Activated naive CD4-positive, alpha-beta T cell treated with anti-CD3 and anti-CD28 coated beads for 36 hours (primary cell): ENCODE data around the gene XRN1. TPM values are rescaled to one million over a fixed set of nuclear protein-coding genes. Genes with fewer than 3 reads are reported as not detected.

ENCODE experiments used
- CTCF ChIA-PET: fragments of 350-600 bp; sonication (Branson Sonifier 250); formaldehyde crosslinking; loops from one replicate; lab custom pipeline; 2021; ENCODE audit warnings: antibody characterized with exemption; lab: Charles Lee
- DNase-seq: peaks from one replicate; pipeline ENCODE4 v3.0.0-alpha.2; 2020
- H3K27ac Mint-ChIP-seq: one replicate; pipeline ENCODE4 v1.8.0; 2021; ENCODE audit warnings: mild to moderate bottlenecking, mixed read lengths
- H3K27me3 Mint-ChIP-seq: one replicate; pipeline ENCODE4 v1.8.0; 2021; ENCODE audit warnings: low read depth, mixed read lengths
- H3K36me3 Mint-ChIP-seq: one replicate; pipeline ENCODE4 v1.8.0; 2021; ENCODE audit warnings: low read depth, mixed read lengths
- H3K4me1 Mint-ChIP-seq: one replicate; pipeline ENCODE4 v1.8.0; 2021; ENCODE audit warnings: low read depth, mixed read lengths
- H3K4me3 Mint-ChIP-seq: one replicate; pipeline ENCODE4 v1.8.0; 2021; ENCODE audit warnings: mild to moderate bottlenecking, moderate library complexity, mixed read lengths
- H3K9me3 Mint-ChIP-seq: one replicate; pipeline ENCODE4 v1.8.0; 2021; ENCODE audit warnings: mixed read lengths
- intact Hi-C: fragments of 100-400 bp; cut with micrococcal nuclease; formaldehyde crosslinking; loops from one replicate; pipeline ENCODE4 v1.15.1; 2023
- total RNA-seq, 2 experiments: library from RNA; stranded (reverse); gene quantifications; one replicate each; pipeline ENCODE4 v1.2.3, GENCODE V29; 2021

The XRN1 gene, protein sequence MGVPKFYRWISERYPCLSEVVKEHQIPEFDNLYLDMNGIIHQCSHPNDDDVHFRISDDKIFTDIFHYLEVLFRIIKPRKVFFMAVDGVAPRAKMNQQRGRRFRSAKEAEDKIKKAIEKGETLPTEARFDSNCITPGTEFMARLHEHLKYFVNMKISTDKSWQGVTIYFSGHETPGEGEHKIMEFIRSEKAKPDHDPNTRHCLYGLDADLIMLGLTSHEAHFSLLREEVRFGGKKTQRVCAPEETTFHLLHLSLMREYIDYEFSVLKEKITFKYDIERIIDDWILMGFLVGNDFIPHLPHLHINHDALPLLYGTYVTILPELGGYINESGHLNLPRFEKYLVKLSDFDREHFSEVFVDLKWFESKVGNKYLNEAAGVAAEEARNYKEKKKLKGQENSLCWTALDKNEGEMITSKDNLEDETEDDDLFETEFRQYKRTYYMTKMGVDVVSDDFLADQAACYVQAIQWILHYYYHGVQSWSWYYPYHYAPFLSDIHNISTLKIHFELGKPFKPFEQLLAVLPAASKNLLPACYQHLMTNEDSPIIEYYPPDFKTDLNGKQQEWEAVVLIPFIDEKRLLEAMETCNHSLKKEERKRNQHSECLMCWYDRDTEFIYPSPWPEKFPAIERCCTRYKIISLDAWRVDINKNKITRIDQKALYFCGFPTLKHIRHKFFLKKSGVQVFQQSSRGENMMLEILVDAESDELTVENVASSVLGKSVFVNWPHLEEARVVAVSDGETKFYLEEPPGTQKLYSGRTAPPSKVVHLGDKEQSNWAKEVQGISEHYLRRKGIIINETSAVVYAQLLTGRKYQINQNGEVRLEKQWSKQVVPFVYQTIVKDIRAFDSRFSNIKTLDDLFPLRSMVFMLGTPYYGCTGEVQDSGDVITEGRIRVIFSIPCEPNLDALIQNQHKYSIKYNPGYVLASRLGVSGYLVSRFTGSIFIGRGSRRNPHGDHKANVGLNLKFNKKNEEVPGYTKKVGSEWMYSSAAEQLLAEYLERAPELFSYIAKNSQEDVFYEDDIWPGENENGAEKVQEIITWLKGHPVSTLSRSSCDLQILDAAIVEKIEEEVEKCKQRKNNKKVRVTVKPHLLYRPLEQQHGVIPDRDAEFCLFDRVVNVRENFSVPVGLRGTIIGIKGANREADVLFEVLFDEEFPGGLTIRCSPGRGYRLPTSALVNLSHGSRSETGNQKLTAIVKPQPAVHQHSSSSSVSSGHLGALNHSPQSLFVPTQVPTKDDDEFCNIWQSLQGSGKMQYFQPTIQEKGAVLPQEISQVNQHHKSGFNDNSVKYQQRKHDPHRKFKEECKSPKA (N-terminal part only)
- total RNA-seq = 10 to 100 TPM; 63.9 to 64.5 TPM

DNA sequence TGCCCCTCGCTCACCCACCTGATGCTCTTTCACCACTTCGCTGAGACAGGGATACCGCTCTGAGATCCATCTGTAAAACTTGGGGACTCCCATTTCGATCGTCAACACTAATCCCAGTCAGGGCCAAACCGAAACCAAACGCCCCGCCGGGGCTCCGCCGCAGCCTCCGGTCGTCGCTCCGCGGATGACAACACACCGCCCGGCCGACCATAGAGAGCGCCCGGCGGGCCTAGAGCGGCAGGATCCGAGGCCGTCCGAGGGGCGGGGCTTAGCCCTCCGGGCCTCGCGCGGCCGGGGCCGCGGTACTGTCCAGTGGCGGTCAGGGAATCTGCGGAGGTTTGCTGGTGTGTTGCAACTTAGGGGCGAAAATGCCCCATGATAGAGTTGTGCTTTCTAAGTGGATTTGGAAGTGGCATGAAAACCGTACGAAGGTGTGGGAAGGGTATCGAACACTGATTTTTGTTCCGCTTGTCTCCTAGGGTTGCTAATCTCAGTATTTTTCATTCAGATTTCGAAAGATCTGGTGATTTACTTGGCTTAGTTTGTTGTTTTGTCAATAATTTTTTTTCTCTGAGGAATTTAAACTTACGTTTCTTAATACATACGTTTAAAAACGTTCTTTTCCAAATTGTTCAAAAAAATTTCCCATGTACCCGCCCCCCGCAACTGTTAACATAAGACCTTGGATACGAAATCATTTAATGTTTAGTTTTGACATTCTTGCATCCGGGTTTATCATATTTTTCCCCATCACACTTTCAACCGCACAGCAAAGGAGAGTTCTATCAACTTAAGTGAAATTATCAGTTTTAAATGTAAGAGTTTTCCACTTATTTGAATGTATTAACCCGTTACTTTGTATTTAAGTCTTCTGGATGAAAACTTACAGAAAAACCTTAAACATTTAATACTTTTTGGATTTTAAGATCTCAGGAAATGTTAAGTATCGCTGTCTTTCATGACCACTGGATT is at the start of gene XRN1:
Gene XRN1 (minus strand): TSS at position 186 of the 972 bp plus-strand sequence. CDS start 93 bp downstream, at position 93.
- Mint-ChIP-seq H3K9me3 (no peaks in the 10 kb centered on the region), H3K27ac (peak within 1 kb of the TSS; percentile 100)

DNA sequence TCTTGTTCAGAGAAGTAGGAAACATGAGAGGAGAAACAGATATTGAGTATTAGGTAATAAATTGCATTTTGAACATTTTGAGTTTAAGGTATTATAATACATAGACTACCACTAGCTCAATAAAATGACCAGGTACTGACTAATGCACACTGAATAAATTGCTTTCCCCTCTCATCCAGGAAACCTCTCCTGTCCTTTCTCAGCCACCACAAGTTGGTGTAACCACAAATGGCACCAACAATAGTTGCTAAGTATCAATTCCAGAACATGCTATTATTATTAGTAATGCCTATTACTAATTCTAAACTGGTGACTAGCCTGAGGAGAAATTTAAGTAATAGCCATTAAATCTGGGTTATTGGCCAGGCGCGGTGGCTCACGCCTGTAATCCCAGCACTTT is 47.3 kb upstream of the XRN1 start:
- CTCF ChIA-PET = no interaction called here
- H3K4me1 Mint-ChIP-seq = peaks cover 23% of the 10 kb centered on the region
- intact Hi-C loops = loop anchor here (5.0 kb wide), 1 partner anchor 507 kb away; the partner anchor contains the start of gene U2SURP
- H3K27ac Mint-ChIP-seq = no peak overlapping the region
- no peaks in the 10 kb centered on the region for H3K27me3 Mint-ChIP-seq
- no peak overlapping the region for H3K4me3 Mint-ChIP-seq
- peaks cover 57% of the 10 kb centered on the region for H3K36me3 Mint-ChIP-seq
- no peaks in the 10 kb centered on the region for H3K9me3 Mint-ChIP-seq
- no peak for DNase-seq

More for the DNA sequence above, at the start of gene XRN1:
- peak; percentile 97 for DNase-seq
- peaks cover 28% of the 10 kb centered on the region for H3K36me3 Mint-ChIP-seq
- H3K27me3 Mint-ChIP-seq = no peaks in the 10 kb centered on the region
- intact Hi-C loops = loop anchor here (1.0 to 10.0 kb wide), 14 partner anchors 17 to 1525 kb away; partner anchors contain the start of genes ATP1B3, GK5, RNF7 and SLC25A36
- H3K4me1 Mint-ChIP-seq = peaks cover 27% of the 10 kb centered on the region
- CTCF ChIA-PET = interaction anchor here (0.9 kb wide), 1 partner anchor 50 kb away, joined by 3 read pairs; no protein-coding TSS in a partner anchor
- peak within 1 kb of the TSS; percentile 98 for H3K4me3 Mint-ChIP-seq

DNA sequence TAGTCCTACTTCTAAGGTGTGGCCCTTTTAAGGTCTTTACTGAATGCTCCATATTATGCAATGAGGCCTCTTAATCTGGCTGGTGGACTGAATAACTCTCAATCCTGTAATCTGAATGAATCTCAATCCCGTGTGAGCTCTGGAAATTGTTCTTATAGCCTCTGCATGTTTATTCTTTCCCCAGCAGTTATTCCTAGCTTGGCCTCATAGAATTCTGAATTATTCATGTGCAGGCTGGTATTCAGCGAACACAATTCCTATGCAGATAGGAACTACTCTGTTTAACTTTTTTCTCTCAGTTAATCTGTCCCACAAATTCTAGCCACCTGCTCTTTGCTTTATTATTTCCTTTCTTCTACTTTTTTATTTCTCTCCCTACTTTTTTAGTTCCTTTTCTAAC is 44.3 kb upstream of the XRN1 start:
- peaks cover 66% of the 10 kb centered on the region for H3K36me3 Mint-ChIP-seq
- no peak overlapping the region for H3K27ac Mint-ChIP-seq
- H3K4me3 Mint-ChIP-seq = no peak overlapping the region

DNA sequence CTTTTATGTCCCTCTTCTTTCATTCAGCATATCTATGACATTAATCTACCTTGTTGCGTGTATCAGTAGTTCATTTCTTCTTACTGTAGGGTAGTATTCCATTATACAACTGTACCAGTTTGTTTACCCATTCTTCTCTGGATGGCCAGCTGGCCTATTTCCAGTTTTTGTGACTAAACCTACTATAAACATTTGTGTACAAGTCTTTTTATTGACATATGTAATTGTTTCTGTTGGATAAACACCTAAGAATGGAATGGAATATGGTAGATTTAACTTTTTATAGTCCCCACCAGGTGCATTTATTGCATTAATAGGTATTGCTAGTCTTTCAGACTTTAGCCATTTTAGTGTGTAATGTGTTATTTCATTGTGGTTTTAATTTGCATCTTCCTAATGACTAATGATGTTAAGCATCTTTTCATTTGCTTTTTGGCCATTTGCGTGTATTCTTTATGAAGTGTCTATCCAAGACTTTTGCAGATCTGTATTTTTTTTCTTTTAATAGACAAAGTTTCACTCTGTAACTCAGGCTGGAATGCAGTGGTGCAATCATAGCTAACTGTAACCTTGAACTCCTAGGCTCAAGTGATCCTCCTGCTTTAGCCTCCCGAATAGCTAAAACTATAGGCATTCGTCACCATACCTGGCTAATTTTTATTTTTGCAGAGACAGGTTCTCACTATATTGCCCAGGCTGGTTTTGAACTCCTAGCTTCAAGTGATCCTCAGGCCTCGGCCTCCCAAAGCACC is 41.9 kb upstream of the XRN1 start:
- Mint-ChIP-seq H3K4me3 (no peak overlapping the region), H3K9me3 (no peaks in the 10 kb centered on the region), H3K4me1 (peaks cover 9% of the 10 kb centered on the region), H3K27ac (no peak overlapping the region), H3K36me3 (peaks cover 67% of the 10 kb centered on the region), H3K27me3 (no peaks in the 10 kb centered on the region)
- no peak for DNase-seq
- intact Hi-C loops = loop anchor here (5.0 kb wide), 1 partner anchor 33 kb away; no protein-coding TSS in a partner anchor
- CTCF ChIA-PET = interaction anchor here (0.6 kb wide), 1 partner anchor 1124 kb away, joined by 4 read pairs; no protein-coding TSS in a partner anchor

More for the DNA sequence above, 44.3 kb upstream of the XRN1 start:
- intact Hi-C loops = no loop called here
- Mint-ChIP-seq H3K4me1 (peaks cover 4% of the 10 kb centered on the region), H3K9me3 (no peaks in the 10 kb centered on the region), H3K27me3 (no peaks in the 10 kb centered on the region)
- CTCF ChIA-PET = no interaction called here
- no peak for DNase-seq

DNA sequence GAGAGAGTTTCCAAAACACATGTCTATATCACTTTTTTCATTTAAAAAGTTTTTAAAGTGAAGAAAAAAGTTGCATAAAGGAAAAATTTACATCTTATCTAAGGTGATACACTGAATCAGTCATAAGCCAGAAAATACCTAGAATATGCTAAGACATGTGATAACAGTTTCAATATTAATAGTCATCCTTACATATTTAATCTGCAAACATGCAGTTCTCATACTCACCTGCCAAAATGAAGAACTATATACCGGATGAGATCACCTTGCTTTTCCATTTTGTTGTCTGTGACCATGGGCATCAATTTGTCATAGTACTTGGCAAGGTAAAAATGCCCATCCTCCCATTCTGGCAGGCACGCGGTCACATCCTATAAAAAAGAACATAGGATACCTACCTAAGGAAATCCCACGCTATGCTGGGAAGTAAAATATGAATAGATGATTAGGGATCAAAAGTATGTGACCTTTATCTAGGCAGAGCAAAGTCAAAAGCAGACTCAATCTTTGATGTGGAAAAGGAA is 37.1 kb upstream of the XRN1 start:
- peaks cover 15% of the 10 kb centered on the region for H3K4me1 Mint-ChIP-seq
- intact Hi-C loops = loop anchor here (1.0 to 5.0 kb wide), 2 partner anchors 13 to 37 kb away; no protein-coding TSS in a partner anchor
- H3K9me3 Mint-ChIP-seq = peaks cover 3% of the 10 kb centered on the region
- H3K27ac Mint-ChIP-seq = peak overlapping the region; percentile 75
- H3K4me3 Mint-ChIP-seq = no peak overlapping the region
- peaks cover 71% of the 10 kb centered on the region for H3K36me3 Mint-ChIP-seq
- no peak for DNase-seq
- CTCF ChIA-PET = no interaction called here
- no peaks in the 10 kb centered on the region for H3K27me3 Mint-ChIP-seq

DNA sequence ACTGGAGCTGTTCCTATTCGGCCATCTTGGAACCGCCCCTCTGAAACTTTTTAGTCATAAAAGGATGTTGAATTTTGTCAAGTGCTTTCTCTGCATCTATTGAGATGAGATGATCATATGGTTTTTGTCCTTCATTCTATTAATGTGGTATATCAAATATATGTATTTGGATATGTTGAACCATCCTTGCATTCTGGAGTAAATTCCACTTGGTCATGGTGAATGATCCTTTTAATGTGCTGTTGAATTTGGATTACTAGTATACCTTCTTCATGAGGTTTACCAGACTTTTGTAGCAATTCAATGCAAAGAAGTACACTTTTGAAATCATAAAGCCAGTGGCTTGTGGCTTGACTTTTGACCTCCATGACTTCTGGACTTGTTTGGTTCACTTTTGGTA is 33.4 kb upstream of the XRN1 start:
- intact Hi-C loops = no loop called here
- no peak for DNase-seq
- Mint-ChIP-seq H3K4me3 (no peak overlapping the region), H3K9me3 (peaks cover 11% of the 10 kb centered on the region), H3K36me3 (peaks cover 59% of the 10 kb centered on the region), H3K27ac (no peak overlapping the region), H3K27me3 (no peaks in the 10 kb centered on the region), H3K4me1 (peaks cover 15% of the 10 kb centered on the region)
- CTCF ChIA-PET = interaction anchor here (1.6 kb wide), 1 partner anchor 10 kb away, joined by 4 read pairs; no protein-coding TSS in a partner anchor

DNA sequence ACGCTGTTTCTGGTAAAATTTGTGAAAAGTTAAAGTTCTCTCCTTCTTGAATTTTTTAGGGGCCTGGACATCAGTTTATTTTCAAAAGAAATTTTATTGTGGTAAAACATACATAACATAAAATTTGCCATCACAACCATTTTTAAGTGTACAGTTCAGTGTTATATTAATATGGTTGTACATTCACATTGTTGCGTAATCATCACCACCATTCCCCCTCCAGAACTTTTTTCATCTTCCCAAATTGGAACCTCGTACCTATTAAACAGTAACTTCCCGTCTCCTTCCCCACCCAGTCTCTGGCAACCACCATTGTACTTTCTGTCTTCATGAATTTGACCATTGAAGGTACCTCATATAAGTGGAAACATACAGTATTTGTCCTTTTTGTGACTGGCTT is 23.0 kb upstream of the XRN1 start:
- CTCF ChIA-PET = no interaction called here
- no peaks in the 10 kb centered on the region for H3K27me3 Mint-ChIP-seq
- H3K4me3 Mint-ChIP-seq = no peak overlapping the region
- peaks cover 2% of the 10 kb centered on the region for H3K9me3 Mint-ChIP-seq
- peaks cover 25% of the 10 kb centered on the region for H3K36me3 Mint-ChIP-seq
- no peak for DNase-seq
- no peaks in the 10 kb centered on the region for H3K4me1 Mint-ChIP-seq
- H3K27ac Mint-ChIP-seq = no peak overlapping the region
- intact Hi-C loops = no loop called here

DNA sequence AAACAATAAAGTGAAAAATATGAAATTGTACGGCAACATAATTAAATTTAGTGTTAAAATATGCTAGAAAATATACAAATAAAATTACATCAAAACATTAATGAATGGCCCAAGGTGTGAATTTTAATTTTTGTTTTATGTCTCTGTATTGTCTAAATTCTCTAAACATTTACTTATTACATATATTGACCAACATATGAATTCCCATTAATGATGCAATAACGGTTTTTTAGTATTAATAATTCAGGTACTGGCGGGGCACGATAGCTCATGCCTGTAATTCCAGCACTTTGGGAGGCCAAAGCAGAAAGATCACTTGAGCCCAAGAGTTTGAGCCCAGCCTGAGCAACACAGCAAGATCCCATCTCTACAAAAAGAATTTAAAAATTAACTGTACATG is 20.6 kb upstream of the XRN1 start:
- peaks cover under 1% of the 10 kb centered on the region for H3K9me3 Mint-ChIP-seq
- H3K4me1 Mint-ChIP-seq = no peaks in the 10 kb centered on the region
- H3K27ac Mint-ChIP-seq = no peak overlapping the region
- H3K4me3 Mint-ChIP-seq = no peak overlapping the region
- intact Hi-C loops = no loop called here
- peaks cover 19% of the 10 kb centered on the region for H3K36me3 Mint-ChIP-seq
- CTCF ChIA-PET = no interaction called here
- H3K27me3 Mint-ChIP-seq = no peaks in the 10 kb centered on the region
- DNase-seq = no peak

DNA sequence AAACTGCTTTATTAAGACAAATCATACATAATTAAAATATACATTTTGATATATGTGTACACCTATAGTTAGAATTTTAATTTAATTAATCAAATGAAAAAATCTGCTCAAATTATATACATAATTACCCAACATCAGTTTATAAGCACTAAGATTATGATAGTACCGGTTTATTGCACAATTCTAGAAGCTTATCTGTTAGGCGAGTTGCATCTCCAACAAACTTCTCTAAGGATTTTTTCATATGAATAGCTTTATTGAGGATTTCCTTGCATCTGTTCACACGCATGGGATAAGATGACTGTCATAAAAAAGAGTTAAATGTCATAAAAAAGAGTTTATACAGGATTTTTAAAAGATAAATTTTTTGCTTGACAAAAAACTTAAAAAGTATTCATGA is 19.9 kb upstream of the XRN1 start:
- CTCF ChIA-PET = no interaction called here
- Mint-ChIP-seq H3K27me3 (no peaks in the 10 kb centered on the region), H3K4me3 (no peak overlapping the region), H3K4me1 (no peaks in the 10 kb centered on the region), H3K36me3 (peaks cover 14% of the 10 kb centered on the region), H3K27ac (no peak overlapping the region), H3K9me3 (no peaks in the 10 kb centered on the region)
- no peak for DNase-seq
- intact Hi-C loops = no loop called here

DNA sequence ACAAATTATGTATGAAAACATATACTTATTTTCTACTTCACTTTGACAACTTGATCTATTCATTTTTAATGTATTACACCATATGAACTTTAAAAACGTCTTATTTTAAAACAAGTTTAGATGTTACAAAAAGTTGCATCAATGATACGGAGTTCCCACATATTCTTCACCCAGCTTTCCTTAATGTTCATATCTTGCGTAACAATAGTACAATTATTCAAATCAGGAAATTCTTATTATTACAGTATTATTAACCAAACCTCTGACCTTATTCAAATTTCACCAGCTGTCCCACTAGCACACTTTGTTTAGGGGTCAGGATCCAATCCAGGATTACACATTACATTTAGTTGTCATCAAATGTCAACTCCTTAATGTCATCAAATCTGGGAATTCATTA is 12.9 kb upstream of the XRN1 start:
- no peak for DNase-seq
- H3K4me3 Mint-ChIP-seq = no peak overlapping the region
- H3K36me3 Mint-ChIP-seq = peaks cover 20% of the 10 kb centered on the region
- H3K27ac Mint-ChIP-seq = no peak overlapping the region
- no peaks in the 10 kb centered on the region for H3K9me3 Mint-ChIP-seq
- CTCF ChIA-PET = no interaction called here
- H3K27me3 Mint-ChIP-seq = no peaks in the 10 kb centered on the region
- H3K4me1 Mint-ChIP-seq = no peaks in the 10 kb centered on the region
- intact Hi-C loops = no loop called here
